Measurements from ENCODE around the gene CREG1.

DNA sequence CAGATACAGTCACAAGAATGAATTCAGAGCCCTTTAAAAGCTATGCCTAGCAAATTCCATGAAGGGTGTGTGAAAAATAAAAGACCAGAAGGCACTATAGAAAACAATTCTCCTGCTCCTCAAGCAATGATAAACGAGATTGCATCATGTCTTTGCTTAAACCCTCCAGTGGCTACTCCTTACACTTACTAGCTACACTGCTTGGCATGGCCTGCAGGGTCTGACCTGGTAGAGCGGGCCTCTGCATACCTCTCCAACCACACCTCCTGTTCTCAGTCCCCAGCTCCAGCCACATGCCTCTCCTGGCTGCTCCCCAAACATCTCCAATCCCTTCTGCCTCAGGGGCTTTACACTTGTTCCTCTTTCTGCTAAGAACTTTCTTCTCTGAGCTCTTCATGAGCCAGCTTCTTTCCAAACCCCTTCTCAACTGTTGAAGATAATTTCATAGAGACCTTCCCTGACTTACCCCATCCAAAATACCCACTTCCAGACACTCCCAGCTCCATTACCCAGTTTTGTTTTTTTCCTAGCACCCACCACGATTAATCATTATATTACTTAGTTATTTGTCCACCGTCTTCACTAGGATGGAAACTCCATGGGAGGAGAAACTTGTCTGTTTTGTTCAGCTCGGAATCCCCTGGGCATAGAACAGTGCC lies 11.2 kb upstream of the CREG1 start:
- TF ChIP-seq, protein P1, sequence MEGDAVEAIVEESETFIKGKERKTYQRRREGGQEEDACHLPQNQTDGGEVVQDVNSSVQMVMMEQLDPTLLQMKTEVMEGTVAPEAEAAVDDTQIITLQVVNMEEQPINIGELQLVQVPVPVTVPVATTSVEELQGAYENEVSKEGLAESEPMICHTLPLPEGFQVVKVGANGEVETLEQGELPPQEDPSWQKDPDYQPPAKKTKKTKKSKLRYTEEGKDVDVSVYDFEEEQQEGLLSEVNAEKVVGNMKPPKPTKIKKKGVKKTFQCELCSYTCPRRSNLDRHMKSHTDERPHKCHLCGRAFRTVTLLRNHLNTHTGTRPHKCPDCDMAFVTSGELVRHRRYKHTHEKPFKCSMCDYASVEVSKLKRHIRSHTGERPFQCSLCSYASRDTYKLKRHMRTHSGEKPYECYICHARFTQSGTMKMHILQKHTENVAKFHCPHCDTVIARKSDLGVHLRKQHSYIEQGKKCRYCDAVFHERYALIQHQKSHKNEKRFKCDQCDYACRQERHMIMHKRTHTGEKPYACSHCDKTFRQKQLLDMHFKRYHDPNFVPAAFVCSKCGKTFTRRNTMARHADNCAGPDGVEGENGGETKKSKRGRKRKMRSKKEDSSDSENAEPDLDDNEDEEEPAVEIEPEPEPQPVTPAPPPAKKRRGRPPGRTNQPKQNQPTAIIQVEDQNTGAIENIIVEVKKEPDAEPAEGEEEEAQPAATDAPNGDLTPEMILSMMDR (IDR thresholded peaks at IDR 0.05; ENCODE audit: low read depth, low read length, poor library complexity, severe bottlenecking) = no peak
- no peak for TF ChIP-seq EZH2phosphoT487 (IDR thresholded peaks at IDR 0.05; ENCODE audit: borderline replicate concordance, low read length)
